GM18858 (cell line): ENCODE measurements around the gene AFMID.
"Not testable (repeated sequence)": the region's sequence is repeated elsewhere in the genome, so short reads cannot be mapped to it uniquely, and the experiment has no call there.

Source experiments
- ATAC-seq: cut with Tn5 transposase; IDR thresholded peaks from one replicate; pipeline ENCODE4 v1.9.1; 2021; ENCODE audit not compliant: unreplicated experiment

AFMID gene

DNA sequence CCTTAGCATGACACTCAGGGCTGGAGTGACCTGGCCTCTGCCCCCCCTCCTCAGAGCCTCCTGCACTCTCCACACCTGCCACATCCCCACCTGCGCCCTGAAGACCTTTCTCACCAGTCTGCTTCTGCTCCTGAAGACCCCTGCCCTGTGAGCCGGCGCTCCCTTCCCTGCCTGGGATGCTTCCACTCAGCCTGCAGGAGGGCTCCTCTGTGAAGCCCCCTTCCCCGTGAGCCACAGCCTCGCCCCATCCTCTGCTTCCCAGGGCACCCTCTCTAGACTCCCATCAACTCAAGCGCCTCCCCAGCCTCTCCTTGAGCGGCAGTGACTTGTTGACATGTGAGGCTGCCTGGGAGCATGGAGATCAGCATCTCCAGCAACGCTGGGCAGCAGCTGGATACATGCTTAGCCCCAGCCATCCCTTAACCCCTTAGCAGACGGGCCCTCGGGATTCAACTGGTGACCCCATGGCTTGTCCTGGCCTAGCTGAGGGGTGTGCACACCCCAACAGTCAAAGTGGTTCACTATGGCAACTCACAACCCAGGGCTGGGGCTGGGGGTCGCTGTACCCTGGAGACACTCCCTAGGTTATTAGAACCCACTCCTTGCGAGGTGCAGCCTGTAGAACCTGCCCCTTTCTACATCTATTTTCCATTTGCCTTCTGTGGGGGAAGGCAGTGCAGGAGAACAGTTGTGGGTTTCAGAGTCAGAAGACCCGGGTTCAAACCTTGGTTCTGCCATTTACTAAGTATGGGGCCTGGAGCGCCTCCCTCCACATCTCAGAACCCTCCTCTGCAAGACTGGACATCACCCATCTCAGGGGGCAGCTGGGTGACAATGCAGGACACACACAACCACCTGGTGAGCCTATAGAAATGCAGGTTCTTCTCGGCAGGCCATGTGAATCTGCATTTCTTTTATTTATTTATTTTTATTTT, 65.8 kb downstream of the AFMID start:
- ATAC-seq: no peak

DNA sequence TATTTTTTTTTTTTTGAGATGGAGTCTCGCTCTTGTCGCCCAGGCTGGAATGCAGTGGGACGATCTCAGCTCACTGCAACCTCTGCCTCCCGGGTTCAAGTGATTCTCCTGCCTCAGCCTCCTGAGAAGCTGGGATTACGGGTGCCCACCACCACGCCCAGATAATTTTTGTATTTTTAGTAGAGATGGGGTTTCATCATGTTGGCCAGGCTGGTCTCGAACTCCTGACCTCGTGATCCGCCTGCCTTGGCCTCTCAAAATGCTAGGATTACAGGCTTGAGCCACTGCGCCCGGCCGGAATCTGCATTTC, 66.4 kb downstream of the AFMID start:
- ATAC-seq: not testable (repeated sequence)

DNA sequence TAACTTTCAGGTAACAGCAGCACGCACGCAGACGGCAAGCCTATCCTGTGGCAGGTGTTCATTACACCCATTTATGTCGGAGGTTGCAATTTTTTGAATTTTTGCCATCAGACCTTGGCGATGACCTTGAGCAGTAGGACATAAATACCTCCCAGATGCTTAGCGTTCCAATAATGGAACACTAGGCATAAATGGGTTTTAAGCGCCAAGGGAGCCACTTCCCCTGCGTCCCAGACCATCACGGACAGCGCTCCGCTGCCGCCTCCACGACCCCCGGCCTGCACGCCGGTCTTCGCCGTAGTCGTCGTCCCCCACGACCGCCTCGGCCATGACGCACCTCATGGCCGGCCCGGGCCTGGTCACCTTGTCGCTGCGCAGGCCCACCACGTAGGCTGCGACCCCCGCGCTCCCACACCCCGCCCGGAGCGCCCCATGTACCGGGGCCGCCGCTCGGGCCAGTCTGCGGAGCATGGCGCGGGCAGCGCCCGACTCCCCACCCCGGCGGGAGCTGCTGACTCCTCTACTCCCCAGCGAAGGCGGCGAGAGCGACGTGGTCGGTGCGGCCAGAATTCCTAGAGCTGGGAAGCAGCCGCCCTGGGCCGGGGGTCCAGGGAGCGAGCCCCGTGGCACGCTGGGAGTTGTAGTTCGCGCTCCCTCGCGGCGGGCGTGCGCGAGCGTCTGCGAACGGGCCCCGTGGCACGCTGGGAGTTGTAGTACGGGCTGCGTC, 66.9 kb downstream of the AFMID start:
- ATAC-seq: no peak

DNA sequence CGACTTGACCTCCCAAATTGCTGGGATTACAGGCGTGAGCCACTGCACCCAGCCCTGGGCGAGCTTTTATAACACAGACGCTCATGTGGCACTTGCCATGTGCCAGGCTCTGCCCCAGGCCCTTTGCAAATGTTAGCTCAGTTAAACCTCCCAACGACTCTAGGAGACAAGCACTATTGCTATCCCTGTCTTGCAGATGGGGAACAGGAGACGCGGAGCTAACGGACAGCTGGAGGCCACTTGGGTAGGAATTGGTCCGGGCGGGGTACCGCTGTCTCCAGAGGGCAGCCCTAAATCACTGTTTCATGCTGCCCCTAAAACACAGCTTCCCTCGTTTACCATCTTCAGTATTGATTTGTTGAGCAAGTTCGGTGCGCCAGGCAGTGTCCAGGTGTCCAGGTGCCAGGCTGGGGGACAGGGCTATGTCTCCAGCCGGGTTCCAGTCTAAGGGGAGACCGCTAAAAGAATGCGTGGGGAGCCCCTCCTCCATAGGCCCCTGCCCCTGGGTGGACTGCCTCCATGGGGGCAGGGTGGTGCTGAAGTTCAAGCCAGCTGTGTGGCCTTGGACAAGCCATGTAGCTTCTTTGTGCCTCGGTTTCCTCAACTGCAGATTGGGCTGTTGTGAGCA, 68.0 kb downstream of the AFMID start:
- ATAC-seq: no peak

DNA sequence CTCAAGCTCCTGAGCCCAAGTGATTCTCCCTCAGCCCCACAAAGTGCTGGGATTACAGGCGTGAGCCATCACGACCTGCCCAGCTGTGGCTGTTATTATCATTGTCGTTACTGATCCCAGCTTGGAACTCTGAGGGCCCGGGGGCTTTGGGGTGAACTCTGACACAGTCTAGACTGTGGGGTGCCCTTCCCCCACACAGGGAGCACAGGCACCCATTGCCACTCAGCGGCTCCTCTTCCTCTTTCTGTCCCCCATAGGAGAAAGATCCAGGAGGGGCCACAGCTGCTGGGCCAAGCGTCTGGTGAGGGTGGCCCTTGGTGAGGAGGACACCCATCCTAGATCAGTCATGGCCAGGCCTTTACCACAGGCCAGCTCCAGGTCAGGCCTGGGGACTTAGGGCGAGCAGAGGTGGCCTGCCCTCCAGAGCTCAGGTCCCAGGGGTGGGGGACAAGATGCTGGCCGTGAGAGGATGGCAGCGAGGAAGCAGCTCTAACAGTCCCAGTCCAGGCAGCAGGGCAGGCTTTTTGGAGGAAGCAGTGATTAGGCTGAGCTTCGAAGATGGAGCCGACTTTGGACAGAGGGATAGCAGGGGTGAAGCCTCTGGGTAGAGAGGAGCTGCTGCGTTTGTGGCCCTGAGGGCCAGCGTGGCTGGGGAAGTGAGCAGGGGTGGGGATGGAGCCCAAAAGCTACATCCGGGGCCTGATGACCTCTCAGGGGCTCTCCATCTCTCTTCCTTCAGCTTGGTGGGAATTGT, 69.0 kb downstream of the AFMID start:
- no peak for ATAC-seq

DNA sequence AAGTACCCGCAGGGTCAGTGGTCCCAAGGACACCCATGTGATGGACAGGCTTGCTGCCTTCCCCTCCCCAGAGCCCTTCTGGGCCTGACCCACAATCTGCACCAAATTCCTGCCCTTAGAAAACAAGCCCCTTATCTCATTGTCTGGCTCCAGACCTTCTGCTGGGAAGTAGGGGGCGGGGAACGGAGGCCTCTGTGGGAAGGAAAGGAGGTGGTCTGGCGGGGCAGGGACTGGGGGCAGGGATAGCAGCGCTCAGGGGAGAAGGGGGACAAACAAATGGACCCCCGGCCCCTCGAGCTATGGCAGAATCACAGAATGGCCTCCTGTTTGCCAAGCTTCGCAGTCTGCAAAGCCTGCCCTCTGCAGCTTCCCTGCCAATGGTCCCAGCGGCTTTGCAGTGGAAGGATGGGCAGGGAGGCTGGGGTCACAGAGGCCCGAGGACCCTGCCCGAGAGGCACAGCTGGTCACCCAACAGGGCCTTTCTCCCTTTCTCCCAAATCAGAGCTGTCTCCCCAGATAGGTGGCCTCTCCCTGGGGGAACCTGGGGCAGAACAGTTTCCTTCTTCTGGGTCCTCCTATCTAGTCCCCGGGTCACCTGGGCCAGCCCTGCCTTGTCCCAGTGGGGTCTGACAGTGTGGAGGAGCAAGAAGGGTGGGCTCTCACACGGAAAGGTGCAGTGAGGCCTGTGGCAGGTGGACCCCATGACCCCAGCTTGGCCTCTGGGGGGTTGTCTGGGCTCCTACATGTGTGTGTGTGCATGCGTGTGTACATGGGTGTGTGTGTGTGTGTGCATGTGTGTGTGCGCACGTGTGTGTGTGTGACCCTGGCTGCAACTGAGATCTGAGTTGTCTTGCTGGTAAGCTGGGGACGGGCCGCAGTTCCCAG, 69.8 kb downstream of the AFMID start:
- ATAC-seq: no peak
